Vagina (tissue), 2 donors: ENCODE data around the gene GLB1L2.

Source experiments
- POLR2A ChIP-seq, 2 donors: fragments of 450-650 bp; IDR thresholded peaks; one replicate each; pipeline ENCODE4 v1.6.1; 2017; ENCODE audit warnings: antibody characterized with exemption in 2 of 2, mild to moderate bottlenecking in 2 of 2, moderate library complexity in 2 of 2
- POLR2AphosphoS5 ChIP-seq, 2 donors: sonication (generic); formaldehyde crosslinking; IDR thresholded peaks; one replicate each; pipeline ENCODE4 v1.9.0; 2017; ENCODE audit warnings: antibody characterized with exemption in 2 of 2, mild to moderate bottlenecking in 2 of 2, low read depth in 1 of 2; ENCODE audit not compliant: insufficient read depth in 1 of 2
- TF ChIP-seq, protein P1 (sequence below), 3 experiments: fragments of 450-650 bp in 2 of 3; fragments of 200-600 bp in 1 of 3; sonication (generic) in 1 of 3; IDR thresholded peaks; one replicate each; pipeline ENCODE4 v1.5.1; 2017 to 2019; ENCODE audit warnings: antibody characterized with exemption in 3 of 3, mild to moderate bottlenecking in 2 of 3, moderate library complexity in 2 of 3

DNA sequence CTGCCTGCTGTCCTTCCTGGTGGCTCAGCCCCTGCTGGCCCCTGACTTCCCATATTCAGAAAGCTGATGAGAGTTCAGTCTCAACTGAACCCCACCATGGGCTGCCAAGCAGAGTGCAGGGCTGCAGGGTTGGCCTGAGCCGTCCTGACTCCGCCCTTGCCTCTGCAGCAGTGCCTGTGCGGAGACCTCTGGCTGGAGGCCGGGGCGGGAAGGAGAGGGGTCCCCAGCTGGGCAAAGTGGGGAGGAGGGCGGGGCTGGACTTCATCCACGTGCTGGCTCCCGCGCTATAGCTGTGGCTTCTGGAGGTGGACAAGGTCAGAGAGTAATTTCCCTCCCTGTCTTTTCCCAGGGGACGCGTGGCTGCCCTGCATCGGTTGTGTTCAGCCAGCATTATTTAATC, 42.0 kb upstream of the GLB1L2 start:
- TF ChIP-seq, protein P1, sequence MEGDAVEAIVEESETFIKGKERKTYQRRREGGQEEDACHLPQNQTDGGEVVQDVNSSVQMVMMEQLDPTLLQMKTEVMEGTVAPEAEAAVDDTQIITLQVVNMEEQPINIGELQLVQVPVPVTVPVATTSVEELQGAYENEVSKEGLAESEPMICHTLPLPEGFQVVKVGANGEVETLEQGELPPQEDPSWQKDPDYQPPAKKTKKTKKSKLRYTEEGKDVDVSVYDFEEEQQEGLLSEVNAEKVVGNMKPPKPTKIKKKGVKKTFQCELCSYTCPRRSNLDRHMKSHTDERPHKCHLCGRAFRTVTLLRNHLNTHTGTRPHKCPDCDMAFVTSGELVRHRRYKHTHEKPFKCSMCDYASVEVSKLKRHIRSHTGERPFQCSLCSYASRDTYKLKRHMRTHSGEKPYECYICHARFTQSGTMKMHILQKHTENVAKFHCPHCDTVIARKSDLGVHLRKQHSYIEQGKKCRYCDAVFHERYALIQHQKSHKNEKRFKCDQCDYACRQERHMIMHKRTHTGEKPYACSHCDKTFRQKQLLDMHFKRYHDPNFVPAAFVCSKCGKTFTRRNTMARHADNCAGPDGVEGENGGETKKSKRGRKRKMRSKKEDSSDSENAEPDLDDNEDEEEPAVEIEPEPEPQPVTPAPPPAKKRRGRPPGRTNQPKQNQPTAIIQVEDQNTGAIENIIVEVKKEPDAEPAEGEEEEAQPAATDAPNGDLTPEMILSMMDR (IDR thresholded peaks at IDR 0.05) = no peak
- TF ChIP-seq POLR2A (IDR thresholded peaks at IDR 0.05) (no peak), POLR2AphosphoS5 (IDR thresholded peaks at IDR 0.05; ENCODE audit: insufficient read depth in 1 of 2, low read depth in 1 of 2) (no peak)
